ENCODE measurements around the gene NMT1.

- TF ChIP-seq YY1 (tag by site-specific recombination; IDR thresholded peaks at IDR 0.05), result no peak
- TF ChIP-seq CTCF (tag by site-specific recombination; IDR thresholded peaks at IDR 0.05), result no peak
- TF ChIP-seq ZBTB7A (tag by site-specific recombination; IDR thresholded peaks at IDR 0.05; ENCODE audit: low read depth), result no peak
- TF ChIP-seq ZNF302 (tag by site-specific recombination; IDR thresholded peaks at IDR 0.05; ENCODE audit: low read depth), result no peak
- TF ChIP-seq TCF7L2 (IDR thresholded peaks at IDR 0.05; ENCODE audit: borderline replicate concordance, low read depth, low read length), result no peak
These were observed 9.7 kb downstream of the NMT1 start for GRCh38 chr17:45070809-45071208.

Measured in HEK293 (cell line).